ES-I3 (cell line): ENCODE data around the gene KIF5A.
"Not testable (repeated sequence)": the region's sequence is repeated elsewhere in the genome, so short reads cannot be mapped to it uniquely, and the experiment has no call there.

Experiments used
- H3K36me3 ChIP-seq: 2 replicates; pipeline ENCODE4 v1.6.1; 2013; ENCODE audit warnings: mild to moderate bottlenecking, low read length, control low read depth, moderate library complexity; ENCODE audit not compliant: insufficient read depth
- H3K4me1 ChIP-seq: 2 replicates; pipeline ENCODE4 v1.6.1; 2013; ENCODE audit warnings: mild to moderate bottlenecking, control low read depth, low read length; ENCODE audit not compliant: insufficient read depth
- H3K9ac ChIP-seq: 2 replicates; pipeline ENCODE4 v1.6.1; 2013; ENCODE audit warnings: low read depth, mild to moderate bottlenecking, low read length, moderate library complexity
- H3K9me3 ChIP-seq: 2 replicates; pipeline ENCODE4 v1.6.1; 2013; ENCODE audit warnings: mild to moderate bottlenecking, low read length, moderate library complexity; ENCODE audit not compliant: control insufficient read depth, insufficient read depth

The KIF5A gene

GRCh38 chr12:57584690-57585089, 34.8 kb downstream of the KIF5A start:
- no peak overlapping the region for H3K9ac ChIP-seq
- H3K4me1 ChIP-seq = no peaks in the 10 kb centered on the region
- H3K36me3 ChIP-seq = no peaks in the 10 kb centered on the region; the same call in 1 of the 2 replicates
- no peaks in the 10 kb centered on the region for H3K9me3 ChIP-seq

DNA sequence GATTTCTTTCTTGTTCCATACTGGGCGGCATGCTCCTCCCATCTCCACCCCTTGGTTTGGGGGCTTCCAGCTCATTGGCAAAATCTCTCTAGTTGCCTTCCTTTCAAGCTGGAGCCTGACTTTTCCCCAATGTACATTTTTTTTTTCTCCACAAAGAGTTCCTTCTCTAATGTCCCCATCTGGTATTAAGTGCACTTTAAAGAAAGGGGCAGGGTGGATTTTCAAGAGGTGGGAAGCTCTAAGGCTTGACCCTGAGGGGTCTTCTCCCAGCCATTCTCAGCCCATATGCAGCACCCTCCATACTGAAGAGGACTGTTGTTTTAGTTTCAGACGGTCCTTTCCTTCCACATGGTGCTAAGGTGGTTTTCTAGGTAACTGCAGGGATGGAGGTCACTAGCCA, 35.3 kb downstream of the KIF5A start:
- Histone ChIP-seq H3K4me1 (no peaks in the 10 kb centered on the region), H3K9ac (no peak overlapping the region), H3K36me3 (no peaks in the 10 kb centered on the region; the same call in 1 of the 2 replicates), H3K9me3 (no peaks in the 10 kb centered on the region)

GRCh38 chr12:57586128-57586527, 36.3 kb downstream of the KIF5A start:
- no peaks in the 10 kb centered on the region; the same call in 1 of the 2 replicates for H3K36me3 ChIP-seq
- H3K9ac ChIP-seq = no peak overlapping the region
- H3K9me3 ChIP-seq = no peaks in the 10 kb centered on the region
- H3K4me1 ChIP-seq = no peaks in the 10 kb centered on the region

DNA sequence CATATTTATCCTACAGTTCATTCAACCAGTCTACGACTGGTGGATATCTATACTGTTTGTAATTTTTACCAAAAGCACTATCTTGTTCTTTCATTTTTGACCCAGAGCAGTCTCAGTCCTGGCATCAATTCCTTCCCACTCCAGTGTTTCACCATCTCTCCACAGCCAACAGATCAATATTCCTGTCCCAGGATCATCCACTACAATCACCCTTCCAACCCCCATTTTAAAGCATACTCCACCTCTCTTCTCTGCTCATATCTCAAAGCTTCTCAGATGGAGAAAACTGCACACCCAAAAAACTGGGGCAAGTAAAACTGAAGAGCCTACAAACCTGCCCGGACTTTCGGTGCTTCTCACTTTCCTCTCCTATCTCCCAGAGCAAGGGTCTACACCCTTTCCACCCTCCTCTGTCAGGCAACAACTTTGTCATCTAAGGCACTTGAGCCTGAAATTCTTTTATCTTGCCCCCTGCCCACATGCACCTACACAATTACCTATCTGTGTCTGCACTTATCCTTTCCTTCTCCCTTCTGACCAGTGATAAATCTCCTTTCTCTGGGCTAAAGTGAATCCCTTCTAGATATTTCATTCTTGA, 37.1 kb downstream of the KIF5A start:
- Histone ChIP-seq H3K9me3 (no peaks in the 10 kb centered on the region), H3K9ac (no peak overlapping the region), H3K36me3 (no peaks in the 10 kb centered on the region), H3K4me1 (no peaks in the 10 kb centered on the region)

GRCh38 chr12:57588951-57589610, 39.2 kb downstream of the KIF5A start:
- H3K4me1 ChIP-seq, H3K9me3 ChIP-seq, H3K9ac ChIP-seq, H3K36me3 ChIP-seq: not testable (repeated sequence)

DNA sequence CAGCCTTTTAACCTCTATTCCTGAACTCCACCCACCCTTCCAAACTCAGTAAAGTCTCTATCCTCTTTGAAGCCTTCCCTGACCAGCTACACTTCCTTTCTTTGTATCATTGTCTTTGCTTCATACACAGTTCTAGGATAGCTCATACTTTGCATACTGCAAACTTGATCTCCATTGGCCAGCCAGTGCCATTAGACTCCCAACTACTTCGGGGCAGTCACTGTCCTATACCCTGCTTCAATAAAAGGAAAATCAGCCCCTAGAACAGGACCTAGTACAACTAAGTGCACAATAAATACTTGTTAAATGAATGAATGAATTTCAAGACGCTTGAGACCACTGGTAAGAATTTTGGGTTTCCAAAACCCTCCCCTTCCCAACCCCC, 40.6 kb downstream of the KIF5A start:
- H3K9ac ChIP-seq = peak overlapping the region; percentile 71
- peaks cover 4% of the 10 kb centered on the region; the same call in 1 of the 2 replicates for H3K36me3 ChIP-seq
- 0 out of 2 replicates have a peak, but pooled peaks cover 3% of the 10 kb centered on the region for H3K4me1 ChIP-seq
- H3K9me3 ChIP-seq = no peaks in the 10 kb centered on the region

DNA sequence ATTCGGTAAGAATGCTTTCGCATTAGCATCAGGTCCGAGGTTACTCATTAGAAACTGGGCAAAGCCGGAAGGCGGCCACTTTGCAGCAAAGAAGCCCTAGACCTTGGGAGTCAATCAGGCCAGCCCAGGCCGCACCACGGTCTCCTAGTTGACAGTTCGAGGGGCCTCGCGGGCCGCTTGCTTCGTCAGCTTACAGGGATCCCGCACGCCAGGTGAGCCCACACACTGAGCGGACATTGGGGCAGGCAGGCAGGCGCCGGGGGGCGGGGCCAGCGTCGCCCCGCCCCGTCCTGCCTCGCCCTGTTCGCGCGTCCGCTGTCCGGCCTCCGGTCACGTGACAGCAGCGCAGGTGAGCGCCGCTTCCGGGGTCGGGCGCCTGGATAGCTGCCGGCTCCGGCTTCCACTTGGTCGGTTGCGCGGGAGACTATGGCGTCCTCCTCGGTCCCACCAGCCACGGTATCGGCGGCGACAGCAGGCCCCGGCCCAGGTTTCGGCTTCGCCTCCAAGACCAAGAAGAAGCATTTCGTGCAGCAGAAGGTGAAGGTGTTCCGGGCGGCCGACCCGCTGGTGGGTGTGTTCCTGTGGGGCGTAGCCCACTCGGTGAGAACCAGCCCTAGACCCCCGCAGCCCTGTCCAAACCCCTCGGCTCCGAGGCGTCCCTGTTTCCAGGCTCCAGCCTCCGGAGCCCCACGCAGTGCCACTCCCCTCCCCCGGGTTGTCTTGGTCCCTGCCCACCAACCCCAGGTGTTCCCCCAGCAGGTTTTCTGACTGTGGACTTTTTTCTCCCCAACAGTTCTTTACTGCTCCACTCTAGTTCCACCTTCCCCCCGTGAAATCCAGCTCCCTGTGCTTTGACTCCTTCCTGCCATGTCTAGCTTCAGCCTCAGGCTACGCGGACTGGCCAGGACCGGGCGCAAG, 41.3 kb downstream of the KIF5A start, which contains the start of gene PIP4K2C:
Gene PIP4K2C, plus strand, starts transcription at position 329 of the 918 bp plus-strand sequence. Its CDS starts 98 bp downstream, at position 427.
- Histone ChIP-seq H3K9ac (peak within 1 kb of the TSS; percentile 71), H3K36me3 (peaks cover 4% of the 10 kb centered on the region; the same call in 1 of the 2 replicates), H3K9me3 (no peaks in the 10 kb centered on the region), H3K4me1 (0 out of 2 replicates have a peak, but pooled peaks cover 3% of the 10 kb centered on the region)

DNA sequence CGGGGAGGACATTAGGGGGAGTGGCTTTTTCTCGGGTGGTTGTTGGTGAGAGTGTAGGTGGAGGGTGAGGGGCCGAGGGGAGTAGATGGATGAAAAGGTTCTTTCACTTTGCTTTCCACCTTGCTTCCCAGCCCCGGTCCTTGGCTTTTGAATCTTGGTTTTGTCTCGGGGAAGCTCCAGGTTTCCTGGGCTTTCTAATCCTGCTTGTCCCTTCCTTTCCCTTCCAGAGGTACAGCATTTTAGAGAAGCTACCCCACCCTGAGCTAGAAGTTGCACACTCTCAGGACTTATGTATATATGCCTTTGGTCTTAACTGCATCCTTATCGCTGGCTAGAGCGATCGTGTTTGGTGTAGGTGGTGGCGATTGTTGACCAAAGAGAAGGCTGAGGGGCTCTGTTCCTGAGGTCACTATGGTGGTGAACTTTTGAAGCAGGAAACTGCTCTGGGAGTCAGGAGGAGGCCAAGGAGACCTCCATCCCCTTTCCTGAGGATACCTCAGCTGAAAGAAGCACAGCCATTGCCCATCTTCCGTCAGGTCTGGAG, 42.0 kb downstream of the KIF5A start:
- Histone ChIP-seq H3K36me3 (peaks cover 4% of the 10 kb centered on the region; the same call in 1 of the 2 replicates), H3K9ac (peak overlapping the region; percentile 71), H3K9me3 (no peaks in the 10 kb centered on the region), H3K4me1 (0 out of 2 replicates have a peak, but pooled peaks cover 3% of the 10 kb centered on the region)

GRCh38 chr12:57592551-57593165, 42.8 kb downstream of the KIF5A start:
- Histone ChIP-seq H3K9me3 (no peaks in the 10 kb centered on the region), H3K4me1 (0 out of 2 replicates have a peak, but pooled peaks cover 3% of the 10 kb centered on the region), H3K36me3 (peaks cover 4% of the 10 kb centered on the region; the same call in 1 of the 2 replicates), H3K9ac (no peak overlapping the region)

DNA sequence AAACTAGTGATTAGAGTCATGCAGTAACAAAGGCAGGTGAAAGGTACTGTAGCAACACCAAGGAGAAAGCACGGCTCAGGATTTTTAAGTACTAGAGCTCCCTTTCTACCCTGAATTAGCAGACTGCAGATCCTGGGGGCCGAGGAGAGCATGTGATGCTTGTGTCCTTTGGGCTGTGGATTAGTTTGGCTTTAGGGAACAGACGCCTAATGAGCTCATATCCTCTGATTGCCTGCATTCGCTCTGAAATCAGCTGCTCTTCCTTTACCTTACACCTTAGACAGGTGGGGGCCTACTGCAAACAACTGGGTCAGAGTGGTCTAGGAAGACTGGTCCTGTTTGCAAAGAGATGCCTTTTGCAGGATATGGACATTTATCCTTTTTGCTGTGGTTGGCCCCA, 43.3 kb downstream of the KIF5A start:
- Histone ChIP-seq H3K36me3 (peaks cover 4% of the 10 kb centered on the region; the same call in 1 of the 2 replicates), H3K9ac (no peak overlapping the region), H3K4me1 (0 out of 2 replicates have a peak, but pooled peaks cover 3% of the 10 kb centered on the region), H3K9me3 (no peaks in the 10 kb centered on the region)

DNA sequence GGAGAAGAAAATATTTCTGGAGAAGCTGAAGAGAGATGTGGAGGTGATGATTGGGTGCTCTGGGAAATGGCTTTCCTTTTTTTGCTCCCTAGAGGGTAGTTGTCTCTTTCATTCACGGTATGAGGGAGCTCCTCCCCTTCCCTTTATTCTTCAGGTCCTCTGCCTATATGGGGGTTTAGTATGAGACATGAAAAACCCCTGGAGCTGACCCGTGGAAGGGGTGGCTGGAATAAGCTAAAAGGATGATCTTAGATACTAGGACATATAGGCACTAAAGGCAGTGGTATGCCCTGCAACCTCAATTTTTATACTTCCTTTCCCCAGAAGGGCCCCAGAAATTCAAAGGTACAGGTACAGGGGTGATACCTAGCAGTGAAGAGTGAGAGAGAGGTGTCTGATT, 50.6 kb downstream of the KIF5A start:
- 0 out of 2 replicates have a peak, but pooled peaks cover 4% of the 10 kb centered on the region for H3K4me1 ChIP-seq
- H3K9me3 ChIP-seq = no peaks in the 10 kb centered on the region
- H3K36me3 ChIP-seq = peaks cover 6% of the 10 kb centered on the region; the same call in 1 of the 2 replicates
- no peak overlapping the region for H3K9ac ChIP-seq

GRCh38 chr12:57602544-57602943, 52.7 kb downstream of the KIF5A start:
- 0 out of 2 replicates have a peak, but pooled peaks cover 4% of the 10 kb centered on the region for H3K4me1 ChIP-seq

DNA sequence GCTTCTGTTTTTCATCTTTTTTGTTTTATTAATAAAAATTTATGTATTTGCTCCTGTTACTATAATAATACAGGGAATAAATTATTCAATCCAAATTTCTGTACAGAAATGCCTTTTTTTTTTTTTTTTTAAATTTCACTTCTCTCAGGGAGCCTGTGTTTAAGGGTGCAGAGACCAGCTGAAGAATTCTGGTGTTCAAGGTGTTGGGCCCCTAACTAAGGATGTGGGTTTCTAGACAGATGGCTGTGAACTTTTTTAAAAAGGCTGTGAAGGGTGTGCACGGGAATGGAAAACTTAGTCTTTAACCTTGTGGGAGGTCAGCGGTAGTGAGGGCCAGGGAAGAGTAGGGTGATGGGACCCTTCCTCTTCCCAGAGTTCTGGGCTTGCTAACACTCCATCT, 53.5 kb downstream of the KIF5A start:
- peaks cover 6% of the 10 kb centered on the region; the same call in 1 of the 2 replicates for H3K36me3 ChIP-seq
- H3K9me3 ChIP-seq = no peaks in the 10 kb centered on the region
- peak overlapping the region; percentile 76; the same call in 1 of the 2 replicates for H3K9ac ChIP-seq
- H3K4me1 ChIP-seq = 0 out of 2 replicates have a peak, but pooled peaks cover 4% of the 10 kb centered on the region

More at GRCh38 chr12:57602544-57602943, 52.7 kb downstream of the KIF5A start:
- Histone ChIP-seq H3K9ac (no peak overlapping the region), H3K36me3 (peaks cover 6% of the 10 kb centered on the region; the same call in 1 of the 2 replicates), H3K9me3 (no peaks in the 10 kb centered on the region)
